HG03064 (cell line): ENCODE data around the gene NADSYN1.
"Not testable (repeated sequence)": the region's sequence is repeated elsewhere in the genome, so short reads cannot be mapped to it uniquely, and the experiment has no call there.

Experiments used
- ATAC-seq: cut with Tn5 transposase; IDR thresholded peaks from one replicate; pipeline ENCODE4 v1.9.1; 2021; ENCODE audit warnings: low read depth; ENCODE audit not compliant: unreplicated experiment

NADSYN1 gene

DNA sequence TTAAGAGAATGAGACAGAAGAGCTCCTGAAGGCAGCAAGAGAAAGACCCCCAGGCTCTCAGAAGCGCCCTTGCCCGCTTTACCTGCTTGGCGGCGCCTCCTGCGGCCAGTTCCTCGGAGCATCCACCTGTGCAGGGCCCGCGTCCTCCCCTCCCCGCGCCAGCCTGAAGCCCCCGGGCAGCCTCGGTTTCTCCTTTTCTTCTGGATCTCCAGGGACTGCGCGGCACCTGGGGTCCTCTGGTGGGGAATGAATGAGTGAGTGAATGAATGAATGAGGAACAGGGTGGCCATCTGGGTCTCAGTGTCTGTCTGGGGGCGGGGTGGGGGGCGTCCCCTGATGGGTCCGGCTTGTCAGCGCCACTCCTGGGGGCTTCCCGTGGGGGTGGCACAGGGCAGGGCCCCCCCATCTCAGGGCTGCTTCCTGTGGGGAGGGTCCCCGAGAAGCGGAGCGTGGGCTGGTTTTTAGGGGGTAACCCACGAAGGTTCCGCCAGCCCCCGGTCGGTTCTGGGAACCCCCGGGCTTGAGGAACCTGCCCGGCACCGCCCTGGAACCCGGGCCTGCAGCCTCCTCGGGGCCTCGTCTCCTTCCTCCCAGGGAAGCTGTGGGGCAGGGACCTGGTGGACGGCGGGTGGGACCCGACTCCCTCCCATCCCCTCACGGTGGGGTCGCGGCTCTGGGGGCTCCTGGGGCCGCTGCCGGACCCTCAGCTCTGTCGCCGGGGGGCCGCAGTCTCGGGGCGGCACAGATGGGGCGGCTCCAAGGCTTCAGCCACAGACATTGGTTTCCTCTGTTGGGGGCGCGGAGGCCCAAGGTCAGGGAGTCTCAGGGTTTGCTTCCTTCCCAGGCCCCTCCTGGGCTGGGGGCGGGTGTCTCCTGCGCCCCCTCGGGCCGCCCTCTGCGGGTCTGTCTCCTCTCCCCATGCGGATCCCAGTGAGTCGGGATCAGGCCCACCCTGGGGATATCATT lies 65.8 kb downstream of the NADSYN1 start:
- ATAC-seq = no peak

GRCh38 chr11:71519546-71519945 lies 66.5 kb downstream of the NADSYN1 start:
- ATAC-seq = no peak

DNA sequence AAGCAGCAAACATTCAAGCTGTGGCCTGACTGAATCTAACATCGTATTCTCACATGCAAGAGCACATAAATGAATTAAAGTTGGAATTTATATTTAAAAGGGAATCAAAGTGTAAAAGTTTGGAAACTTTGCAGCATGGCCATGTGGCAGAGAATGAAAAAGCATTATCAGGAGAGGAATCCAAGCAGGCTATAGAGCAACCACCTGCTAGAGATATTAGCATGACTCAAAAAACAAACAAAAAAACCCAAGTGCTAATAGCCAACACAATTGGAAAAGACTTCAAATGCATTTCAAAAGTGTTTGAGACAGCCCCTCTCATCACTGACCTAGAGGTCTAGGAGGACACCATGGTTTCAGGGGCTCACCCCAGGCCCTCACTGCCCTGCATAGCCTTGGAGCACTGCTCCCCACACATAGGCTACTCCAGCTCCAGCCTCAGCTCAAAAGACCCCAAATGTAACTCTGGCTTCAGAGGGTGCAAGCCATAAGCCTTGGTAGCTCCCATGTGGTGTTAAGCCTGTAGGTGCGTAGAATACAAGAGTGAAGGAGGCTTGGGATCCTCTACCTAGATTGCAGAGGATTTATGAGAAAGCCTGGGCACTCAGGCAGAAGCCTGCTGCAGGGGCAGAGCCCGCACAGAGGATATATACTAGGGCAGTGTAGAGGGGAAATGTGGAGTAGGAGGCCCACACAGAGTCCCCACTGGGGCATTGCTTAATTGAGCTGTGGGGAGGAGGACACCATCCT lies 72.4 kb downstream of the NADSYN1 start:
- no peak for ATAC-seq

- no peak for ATAC-seq
These were observed 73.0 kb downstream of the NADSYN1 start for GRCh38 chr11:71525938-71526495.

GRCh38 chr11:71526796-71527575 lies 74.0 kb downstream of the NADSYN1 start, which contains the start of gene KRTAP5-7:
TSS of gene KRTAP5-7 (plus strand) at chr11:71527267. CDS start at chr11:71527301, 34 bp downstream.
- not testable (repeated sequence) for ATAC-seq

- no peak for ATAC-seq
These were observed 74.7 kb downstream of the NADSYN1 start for GRCh38 chr11:71527576-71528210.

DNA sequence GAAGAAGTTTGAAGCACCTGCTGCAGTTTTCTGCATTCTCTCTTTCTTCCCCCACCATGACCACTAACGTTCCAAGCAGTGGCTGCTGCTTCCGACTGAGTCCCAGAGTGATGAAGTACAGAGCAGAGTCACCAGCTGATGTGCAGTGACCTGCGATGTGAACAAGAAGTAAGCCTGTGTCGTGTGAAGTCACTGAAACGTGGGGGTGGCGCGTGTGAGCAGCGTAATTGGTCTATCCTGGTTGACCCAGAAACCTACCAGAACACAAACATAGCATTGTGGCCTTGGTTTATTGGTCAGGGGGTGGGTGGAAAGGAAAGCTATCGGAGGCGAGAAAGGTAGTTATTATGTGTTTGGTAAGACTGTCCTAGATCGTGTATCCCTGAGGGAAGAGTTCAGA lies 77.6 kb downstream of the NADSYN1 start:
- no peak for ATAC-seq

DNA sequence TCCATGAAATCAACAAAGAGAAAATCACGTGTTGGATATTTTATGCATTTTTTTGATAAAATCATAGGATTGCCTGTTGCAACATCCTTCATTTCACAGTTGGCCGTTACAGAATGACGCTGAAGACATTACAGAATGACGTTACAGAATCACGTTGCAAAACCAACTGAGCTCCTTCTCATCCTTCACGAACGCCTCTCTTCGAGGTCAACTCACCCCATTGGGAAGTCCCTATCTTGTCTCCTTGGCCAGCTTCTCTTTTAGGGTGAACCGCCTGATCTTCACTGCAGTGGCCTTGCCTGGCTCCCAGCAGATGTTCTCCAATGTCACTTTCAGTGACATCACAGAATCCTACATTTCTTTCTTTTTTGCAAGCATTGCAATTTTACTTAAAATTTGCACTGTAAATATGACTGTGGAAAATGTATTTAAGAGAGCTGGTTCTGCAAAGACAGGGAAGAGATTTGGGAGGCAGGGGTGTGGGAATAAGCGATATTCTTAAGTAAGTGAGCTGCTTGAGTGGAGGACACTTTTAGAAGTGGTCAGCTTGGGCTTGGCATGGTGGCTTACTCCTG lies 79.1 kb downstream of the NADSYN1 start:
- ATAC-seq = no peak

- ATAC-seq = not testable (repeated sequence)
These were observed 82.0 kb downstream of the NADSYN1 start for GRCh38 chr11:71534711-71535608.

DNA sequence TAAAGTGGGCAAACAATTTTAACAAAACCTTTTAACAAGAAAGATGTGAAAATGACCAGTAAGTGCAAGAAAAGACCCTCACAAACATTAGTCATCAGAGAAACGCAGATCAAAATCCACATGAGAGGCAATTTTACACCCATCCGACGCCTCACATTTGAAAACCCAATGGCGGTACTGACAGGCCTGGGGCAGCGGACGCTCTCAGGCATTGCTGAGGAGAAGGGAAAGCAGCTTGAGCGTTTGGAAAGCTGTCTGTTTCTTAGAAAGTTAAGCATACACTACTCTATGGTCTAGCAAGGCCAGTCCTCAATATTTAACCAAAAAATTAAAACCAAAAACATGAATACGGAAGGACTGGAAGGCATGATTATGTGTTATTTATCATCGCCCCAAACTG lies 82.8 kb downstream of the NADSYN1 start:
- no peak for ATAC-seq

- ATAC-seq = no peak
These were observed 84.5 kb downstream of the NADSYN1 start for GRCh38 chr11:71537537-71537936.

- ATAC-seq = not testable (repeated sequence)
These were observed 85.1 kb downstream of the NADSYN1 start, which contains the start of gene KRTAP5-8 for GRCh38 chr11:71537977-71538665. TSS of gene KRTAP5-8 (plus strand) at chr11:71538025. CDS start at chr11:71538056, 31 bp downstream.

- ATAC-seq = no peak
These were observed 85.6 kb downstream of the NADSYN1 start for GRCh38 chr11:71538666-71538990.

DNA sequence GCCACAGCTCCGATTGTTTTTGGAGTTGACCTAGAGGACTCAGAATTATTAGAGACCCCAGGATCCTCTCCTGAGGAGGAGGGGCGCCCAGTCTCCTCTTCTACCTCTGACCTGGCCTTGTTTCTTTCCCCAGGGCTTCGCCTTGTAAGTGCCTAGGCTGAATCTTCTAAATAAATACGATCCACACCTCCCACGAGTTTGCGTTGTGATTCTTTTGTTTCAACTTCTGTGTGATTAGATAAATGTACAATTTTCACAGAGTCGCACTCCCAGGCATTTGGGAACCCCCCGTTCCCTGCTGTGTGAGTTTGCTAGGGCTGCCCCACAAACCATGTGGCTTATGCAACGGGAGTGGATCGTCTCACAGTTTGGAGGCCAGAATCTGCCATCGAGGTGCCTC lies 86.0 kb downstream of the NADSYN1 start:
- ATAC-seq = no peak

DNA sequence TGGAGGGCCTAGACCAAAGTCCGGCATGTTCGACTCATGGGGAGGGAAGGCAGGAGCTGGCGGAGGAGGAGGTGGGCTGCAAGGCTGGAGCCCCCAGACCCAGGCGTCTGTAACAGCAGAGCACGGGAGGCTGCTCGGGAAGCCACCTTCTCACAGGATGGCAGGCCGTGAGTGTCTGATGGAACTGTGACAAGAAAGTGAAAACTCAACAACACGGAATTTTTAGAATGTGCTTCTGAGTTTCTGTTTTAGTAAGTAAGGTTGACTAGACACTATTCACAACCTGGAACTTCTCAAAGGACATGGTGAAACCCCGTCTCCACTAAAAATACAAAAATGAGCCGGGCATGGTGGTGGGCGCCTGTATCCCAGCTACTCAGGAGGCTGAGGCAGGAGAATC lies 87.0 kb downstream of the NADSYN1 start:
- not testable (repeated sequence) for ATAC-seq

GRCh38 chr11:71540521-71541304 lies 87.7 kb downstream of the NADSYN1 start:
- ATAC-seq = not testable (repeated sequence)

DNA sequence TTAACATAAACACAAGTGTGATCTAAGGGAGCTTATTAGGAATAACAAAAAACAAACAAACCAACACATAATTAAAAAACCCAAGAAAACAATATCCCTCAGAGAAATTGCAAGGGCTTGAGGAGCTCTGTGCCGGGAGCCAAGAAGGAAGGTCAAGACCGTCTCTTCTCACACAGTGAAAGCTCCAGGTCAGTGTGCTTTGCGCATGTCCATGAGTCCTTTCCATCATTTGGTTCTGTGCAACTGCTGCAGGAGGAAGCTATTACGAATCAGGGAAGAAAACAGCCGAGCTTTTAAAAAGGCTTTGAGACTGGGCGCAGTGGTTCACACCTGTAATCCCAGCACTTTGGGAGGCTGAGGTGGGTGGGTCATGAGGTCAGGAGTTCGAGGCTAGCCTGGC lies 89.4 kb downstream of the NADSYN1 start:
- no peak for ATAC-seq
